MV-4-11 (cell line): ENCODE data around the gene STEAP1B.

Experiments
- DNase-seq: peaks from one replicate; lab custom pipeline; 2025; lab: John Stamatoyannopoulos, UW

Gene STEAP1B

DNA sequence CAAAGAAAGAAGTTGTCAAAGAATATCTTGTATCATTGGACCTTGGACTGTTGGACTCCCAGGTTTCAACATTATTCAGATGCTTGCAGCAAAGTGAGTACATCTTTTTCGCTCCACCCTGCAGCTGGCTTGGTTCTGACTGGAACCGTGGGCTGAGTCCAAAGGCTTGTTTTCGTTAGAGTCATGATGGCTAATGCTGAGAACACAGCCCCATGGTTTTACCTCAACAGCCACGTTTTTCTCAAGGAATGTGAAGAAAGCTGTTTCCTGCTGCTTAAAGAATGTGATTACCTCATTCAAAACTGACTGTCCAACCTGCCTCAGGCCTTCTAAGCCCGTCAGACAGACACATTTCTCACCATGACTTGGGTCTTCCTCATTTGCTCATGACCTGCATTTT, 69.5 kb downstream of the STEAP1B start:
- no peak for DNase-seq

- no peak for DNase-seq
Observed at GRCh38 chr7:22429386-22429785, 70.6 kb downstream of the STEAP1B start.

GRCh38 chr7:22427855-22428254, 72.1 kb downstream of the STEAP1B start:
- no peak for DNase-seq

GRCh38 chr7:22427104-22427503, 72.9 kb downstream of the STEAP1B start:
- no peak for DNase-seq

- peak; percentile 9 for DNase-seq
Observed at GRCh38 chr7:22426463-22427094, 73.4 kb downstream of the STEAP1B start.

- no peak for DNase-seq
Observed at GRCh38 chr7:22425361-22425760, 74.6 kb downstream of the STEAP1B start.

DNA sequence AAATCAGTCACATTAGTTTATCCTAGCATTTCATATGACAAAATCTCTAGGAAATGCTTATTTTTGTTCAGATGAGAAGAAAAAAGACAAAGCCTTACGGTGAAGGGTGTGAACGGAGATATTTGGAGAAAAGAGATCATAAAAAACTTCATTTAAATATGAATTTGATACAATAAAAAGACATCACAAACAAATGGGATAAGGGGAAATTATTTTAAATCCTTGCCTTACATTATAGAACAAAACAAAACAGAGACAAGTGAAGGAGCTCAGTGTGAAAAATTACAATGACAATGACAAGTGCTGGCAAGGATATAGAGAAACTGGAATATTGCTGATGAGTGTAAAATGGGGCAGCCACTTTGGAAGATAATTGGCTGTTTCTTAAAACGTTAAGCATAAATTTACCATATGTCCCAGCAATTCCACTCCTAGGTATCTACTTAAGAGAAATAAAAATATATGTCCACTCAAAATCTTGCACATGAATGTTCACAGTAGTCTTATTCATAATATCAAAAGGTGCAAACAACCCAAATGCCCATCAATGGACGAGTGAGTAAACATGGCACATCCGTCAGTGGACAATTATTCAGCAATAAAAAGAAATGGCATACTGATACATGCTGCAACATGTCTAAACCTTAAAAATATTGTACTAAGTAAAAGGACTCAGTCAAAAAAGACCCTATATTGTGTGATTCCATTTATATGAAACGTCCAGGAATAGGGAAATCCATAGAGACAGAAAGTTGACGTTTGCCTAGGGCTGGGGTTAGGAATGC, 77.0 kb downstream of the STEAP1B start:
- no peak for DNase-seq

GRCh38 chr7:22420973-22421635, 78.9 kb downstream of the STEAP1B start:
- no peak for DNase-seq

DNA sequence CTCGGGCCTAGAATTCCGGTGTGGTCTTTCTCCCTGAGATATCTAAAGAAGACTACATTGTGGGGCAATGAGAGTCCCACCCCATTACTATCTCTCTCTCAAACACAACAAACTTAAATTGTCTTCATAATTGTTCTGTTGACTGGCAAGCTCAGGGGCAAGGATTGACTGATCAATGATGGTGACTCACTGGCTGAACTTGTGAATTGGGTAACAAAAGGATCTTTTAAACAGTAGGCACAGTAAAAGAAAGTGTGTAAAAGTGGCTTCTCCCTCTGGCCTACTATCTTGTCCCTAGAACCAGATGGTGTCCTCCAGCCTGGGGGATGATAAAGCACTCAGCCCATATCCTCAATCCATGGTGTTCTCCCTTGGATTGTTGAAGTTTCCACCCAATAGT, 80.0 kb downstream of the STEAP1B start:
- DNase-seq: no peak

- DNase-seq: no peak
Observed at GRCh38 chr7:22419488-22419887, 80.5 kb downstream of the STEAP1B start.

DNA sequence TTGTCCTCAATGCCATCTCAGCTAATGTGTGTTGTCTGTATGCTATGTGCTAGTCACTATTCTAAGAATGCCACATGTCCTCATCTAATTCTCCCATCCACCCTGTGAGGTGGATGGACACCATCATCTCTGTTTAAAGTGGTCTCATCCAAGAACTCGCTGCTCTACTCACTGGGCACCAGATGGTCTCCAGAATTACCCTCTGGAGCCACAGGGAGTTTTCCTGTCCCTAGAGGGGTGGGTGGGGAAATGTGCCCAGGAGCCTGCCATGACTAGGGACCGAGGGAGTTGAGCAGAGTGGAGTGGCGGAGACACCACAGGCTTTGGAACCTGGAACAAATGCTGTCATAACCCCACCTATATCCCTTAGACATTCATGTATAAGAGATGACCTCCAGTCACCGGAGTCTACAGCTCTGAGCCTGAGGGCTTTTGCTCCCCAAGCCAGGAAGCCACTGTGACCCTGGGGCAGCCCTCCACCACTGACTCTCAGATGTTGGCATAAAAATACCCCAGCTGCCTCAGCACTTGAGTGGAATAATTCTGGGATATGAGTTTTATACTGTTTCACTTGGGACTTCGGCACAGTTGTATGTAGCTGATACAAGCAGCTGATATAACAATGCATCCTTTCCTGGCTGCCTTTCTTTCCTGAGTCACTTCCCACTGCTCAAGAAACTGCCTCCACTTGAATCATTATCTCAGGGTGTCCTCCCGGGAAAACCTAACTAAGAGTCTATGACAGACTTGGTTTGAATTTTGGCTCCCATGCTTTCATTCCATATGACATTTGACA, 81.5 kb downstream of the STEAP1B start:
- no peak for DNase-seq

- no peak for DNase-seq
Observed at GRCh38 chr7:22417841-22418240, 82.1 kb downstream of the STEAP1B start.

GRCh38 chr7:22417349-22417748, 82.6 kb downstream of the STEAP1B start:
- DNase-seq: no peak

GRCh38 chr7:22414424-22414823, 85.6 kb downstream of the STEAP1B start:
- no peak for DNase-seq

- DNase-seq: no peak
Observed at GRCh38 chr7:22413211-22413610, 86.8 kb downstream of the STEAP1B start.

GRCh38 chr7:22411977-22412693, 87.9 kb downstream of the STEAP1B start:
- DNase-seq: no peak

- no peak for DNase-seq
Observed at GRCh38 chr7:22406715-22407114, 93.3 kb downstream of the STEAP1B start.

- DNase-seq: no peak
Observed at GRCh38 chr7:22404421-22405023, 95.5 kb downstream of the STEAP1B start.

- no peak for DNase-seq
Observed at GRCh38 chr7:22403344-22403743, 96.6 kb downstream of the STEAP1B start.

GRCh38 chr7:22402250-22402649, 97.7 kb downstream of the STEAP1B start:
- DNase-seq: peak; percentile 9

GRCh38 chr7:22400936-22401553, 98.9 kb downstream of the STEAP1B start:
- DNase-seq: no peak
